Pancreas (tissue), 10 donors: Measurements from ENCODE around the gene CD96. TPM values are rescaled to one million over a fixed set of nuclear protein-coding genes. Genes with fewer than 3 reads are reported as not detected.

ENCODE experiments used
- ATAC-seq, 4 donors: fragments of 200-7000 bp; cut with Tn5 transposase; one replicate each; pipeline versions ENCODE4 v1.8.0 to v1.9.1; 2020; ENCODE audit warnings: mild to moderate bottlenecking in 4 of 4, moderate library complexity in 4 of 4
- DNase-seq, 6 donors: peaks; one replicate each; pipeline ENCODE4 v3.0.0-alpha.2; 2020
- FAIRE-seq: peaks from 2 replicates; lab custom pipeline; 2012; peaks lifted over from hg19 to GRCh38; lab: Jason Lieb, UNC
- H3K27ac ChIP-seq, 4 donors: fragments of 200-600 bp; sonication (generic); 1 replicate in 3 of 4; 2 replicates in 1 of 4; pipeline versions ENCODE4 v1.5.0 to v1.8.0; 2020
- H3K27me3 ChIP-seq, 4 donors: fragments of 200-600 bp; one replicate each; pipeline ENCODE4 v1.8.0; 2021
- H3K36me3 ChIP-seq, 3 donors: fragments of 200-600 bp; sonication (generic) in 1 of 3; one replicate each; pipeline versions ENCODE4 v1.5.0 to v1.8.0; 2020 to 2021
- H3K4me1 ChIP-seq, 3 donors: fragments of 200-600 bp; one replicate each; pipeline ENCODE4 v1.8.0; 2021
- H3K4me3 ChIP-seq, 4 donors: fragments of 200-600 bp; sonication (generic) in 2 of 4; one replicate each; pipeline versions ENCODE4 v1.5.0 to v1.8.0; 2020 to 2021
- H3K9me3 ChIP-seq, 4 donors: fragments of 200-600 bp; one replicate each; pipeline ENCODE4 v1.8.0; 2021
- CTCF ChIP-seq, 4 donors: fragments of 200-600 bp; sonication (generic) in 3 of 4; IDR thresholded peaks; one replicate each; pipeline versions ENCODE4 v1.5.0 to v1.8.0; 2021; ENCODE audit warnings: antibody characterized with exemption in 4 of 4
- WGBS, 2 donors: extraction: QIAGEN DNeasy Blood & Tissue Kit; methylation state at CpG; one replicate each; pipeline ENCODE4 v1.1.7; 2013; 5-methylcytosine and 5-hydroxymethylcytosine counted together
- intact Hi-C, 3 donors: fragments of 100-400 bp; cut with DNase I; formaldehyde crosslinking; loops; one replicate each; pipeline versions ENCODE4 v1.11.1 to v1.14.2; 2022
- polyA plus RNA-seq, 2 donors: library from polyadenylated mRNA; stranded (reverse); fragments of 200-250 nt; gene quantifications; one replicate each; pipeline ENCODE4 v1.2.3, GENCODE V29; 2013
- total RNA-seq, 6 donors: library from RNA; stranded (reverse); fragmentation: NEBNext Ultra II Directional in 4 of 6; extraction: Animal tissue kit (Norgen Biotek cat#: 25700) in 4 of 6; gene quantifications; one replicate each; pipeline versions ENCODE4 v1.2.1 to v1.2.4, GENCODE V29; 2021 to 2023
- donor health status: healthy with polysubstance abuse.
- donor health status: DM: no; HTN: no; CAD: no; lungs with moderate emphysema.
- donor health status: DM: no; HTN: no; CAD: no.
- donor health status: control.
- donor health status: control.
- donor health status: Bipolar disorder and iron deficiency.
- donor health status: DM: yes; HTN: yes; CAD: no.
- donor health status: DM: no; HTN: no; CAD: no.
- donor health status: DM: no; HTN: no; CAD: no.
- donor health status: DM: yes; HTN: yes; CAD: no.

Gene CD96
- total and polyA plus RNA-seq, 8 donors, result 0.12 to 1.9 (median 0.47) TPM

DNA sequence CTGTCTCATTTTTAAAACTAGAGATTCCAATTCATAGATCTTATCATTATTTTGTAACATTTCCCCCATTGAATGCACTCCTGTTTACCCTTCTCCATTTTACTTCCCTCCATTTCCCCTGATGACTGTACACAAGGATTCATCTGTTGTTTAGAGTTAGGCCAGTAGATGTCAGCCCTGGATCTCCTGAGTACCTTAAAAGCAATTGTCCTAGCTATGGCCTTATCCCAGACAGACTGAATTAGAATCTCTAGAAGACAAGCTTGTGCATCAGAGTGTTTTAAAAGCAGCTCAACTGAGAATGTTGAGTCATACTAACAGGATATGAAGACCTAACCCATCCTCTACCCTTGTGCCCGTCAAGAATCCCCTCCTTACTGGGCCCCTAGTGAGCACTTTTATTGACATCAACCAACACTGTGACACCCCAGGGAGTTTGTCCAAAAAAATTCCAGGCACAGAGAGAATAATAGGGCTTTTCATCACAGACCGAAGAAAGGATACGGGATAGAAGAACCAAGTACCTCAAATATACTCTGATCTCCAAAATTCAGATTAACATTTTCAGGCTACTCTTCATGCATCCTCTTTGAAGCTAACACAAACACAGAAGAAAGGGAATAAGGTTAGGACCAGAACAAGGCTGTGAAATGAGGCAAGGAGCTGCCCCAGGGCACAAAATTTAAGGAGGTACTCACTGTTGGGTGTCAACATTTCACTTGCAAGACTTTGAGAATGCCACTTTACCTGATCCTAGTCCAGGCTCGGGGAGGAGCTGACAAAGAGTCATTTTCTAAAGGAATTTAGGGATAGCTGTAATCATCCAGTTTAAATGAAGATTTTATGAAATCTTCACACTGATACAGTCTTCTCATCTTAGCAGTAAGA is 36.0 kb downstream of the CD96 start:
- H3K9me3 ChIP-seq, result no peaks in the 10 kb centered on the region
- TF ChIP-seq CTCF (IDR thresholded peaks at IDR 0.05), result no peak
- FAIRE-seq, result no peak
- H3K27ac ChIP-seq, result no peak overlapping the region
- no peaks in the 10 kb centered on the region for H3K4me1 ChIP-seq
- peak in 3 of 4 donors; percentile 62 to 78 (median 73) for ATAC-seq
- WGBS, 2 donors, result 75 to 83% methylated on average over 4 of the region's 4 CpGs
- intact Hi-C loops, result no loop called here
- no peaks in the 10 kb centered on the region for H3K36me3 ChIP-seq
- H3K4me3 ChIP-seq, result no peak overlapping the region
- no peaks in the 10 kb centered on the region for H3K27me3 ChIP-seq
- DNase-seq, result no peak

GRCh38 chr3:111578867-111579266 is 36.9 kb downstream of the CD96 start:
- intact Hi-C loops, result no loop called here
- Histone ChIP-seq H3K36me3 (no peaks in the 10 kb centered on the region), H3K4me1 (no peaks in the 10 kb centered on the region), H3K4me3 (no peak overlapping the region), H3K27ac (no peak overlapping the region), H3K27me3 (no peaks in the 10 kb centered on the region), H3K9me3 (no peaks in the 10 kb centered on the region)
- TF ChIP-seq CTCF (IDR thresholded peaks at IDR 0.05), result no peak
- ATAC-seq, result no peak
- FAIRE-seq, result no peak
- 88 to 93% methylated on average over 4 of the region's 4 CpGs for WGBS, 2 donors
- DNase-seq, result no peak

DNA sequence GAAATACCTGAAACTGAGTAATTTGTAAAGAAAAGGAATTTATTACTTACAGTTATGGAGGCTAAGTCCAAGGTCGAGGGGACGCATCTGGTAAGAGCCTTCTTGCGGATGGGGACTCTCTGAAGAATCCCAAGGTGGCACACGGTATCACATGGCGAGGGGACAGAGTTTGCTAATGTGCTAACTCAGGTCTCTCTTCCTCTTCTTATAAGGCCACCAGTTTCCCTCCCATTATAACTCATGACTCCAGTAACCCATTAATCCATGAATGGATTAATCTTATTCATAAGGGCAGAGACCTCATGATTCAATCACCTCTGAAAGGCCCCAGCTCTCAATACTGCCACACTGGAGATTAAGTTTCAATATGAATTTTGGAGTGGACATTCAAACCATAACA is 37.5 kb downstream of the CD96 start:
- Histone ChIP-seq H3K4me3 (no peak overlapping the region), H3K9me3 (no peaks in the 10 kb centered on the region), H3K27ac (no peak overlapping the region), H3K36me3 (no peaks in the 10 kb centered on the region), H3K4me1 (no peaks in the 10 kb centered on the region), H3K27me3 (no peaks in the 10 kb centered on the region)
- DNase-seq, result no peak
- FAIRE-seq, result no peak
- no peak for TF ChIP-seq CTCF (IDR thresholded peaks at IDR 0.05)
- 84 to 92% methylated on average over 5 of the region's 5 CpGs for WGBS, 2 donors
- intact Hi-C loops, result no loop called here
- no peak for ATAC-seq

- DNase-seq (no peak), ATAC-seq (no peak), FAIRE-seq (no peak)
- Histone ChIP-seq H3K36me3 (no peaks in the 10 kb centered on the region), H3K4me3 (no peak overlapping the region), H3K27me3 (no peaks in the 10 kb centered on the region), H3K9me3 (no peaks in the 10 kb centered on the region), H3K4me1 (no peaks in the 10 kb centered on the region), H3K27ac (no peak overlapping the region)
- TF ChIP-seq CTCF (IDR thresholded peaks at IDR 0.05), result no peak
- 85 to 92% methylated on average over 2 of the region's 2 CpGs for WGBS, 2 donors
- intact Hi-C loops, result no loop called here
Measured at GRCh38 chr3:111581403-111582119, 39.6 kb downstream of the CD96 start.
